Measurements from ENCODE around the gene PPEF2.

Gene PPEF2

DNA sequence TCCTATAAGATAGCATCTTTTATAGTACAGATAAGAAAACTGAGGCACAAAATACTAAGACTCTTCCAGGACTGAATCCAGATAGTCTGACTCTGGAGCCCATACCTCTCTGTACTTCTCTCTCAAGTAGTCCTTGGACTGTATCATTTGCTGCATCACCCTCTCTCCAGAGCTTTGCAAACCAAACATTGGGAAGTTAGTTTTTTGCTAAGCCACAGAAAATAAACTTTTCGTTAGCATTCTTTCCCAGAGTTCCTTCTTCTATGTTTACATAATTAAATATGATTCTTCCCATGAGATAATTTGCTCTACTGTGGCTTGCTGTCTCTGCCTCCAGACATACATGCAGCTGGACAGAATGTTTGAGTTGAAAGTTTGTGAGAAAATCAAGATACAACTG, 22.0 kb downstream of the PPEF2 start:
- DNase-seq (ENCODE audit: low read depth), result no peak
- no peak overlapping the region for H3K4me3 ChIP-seq (ENCODE audit: low read depth, low read length)
- TF ChIP-seq CTCF (IDR thresholded peaks at IDR 0.05; ENCODE audit: insufficient read depth, low read depth, low read length, missing control alignments), result no peak

- no peak overlapping the region for H3K4me3 ChIP-seq (ENCODE audit: low read depth, low read length)
- no peak for DNase-seq (ENCODE audit: low read depth)
- TF ChIP-seq CTCF (IDR thresholded peaks at IDR 0.05; ENCODE audit: insufficient read depth, low read depth, low read length, missing control alignments), result no peak
These were observed 24.0 kb downstream of the PPEF2 start for GRCh38 chr4:75878246-75878756.

DNA sequence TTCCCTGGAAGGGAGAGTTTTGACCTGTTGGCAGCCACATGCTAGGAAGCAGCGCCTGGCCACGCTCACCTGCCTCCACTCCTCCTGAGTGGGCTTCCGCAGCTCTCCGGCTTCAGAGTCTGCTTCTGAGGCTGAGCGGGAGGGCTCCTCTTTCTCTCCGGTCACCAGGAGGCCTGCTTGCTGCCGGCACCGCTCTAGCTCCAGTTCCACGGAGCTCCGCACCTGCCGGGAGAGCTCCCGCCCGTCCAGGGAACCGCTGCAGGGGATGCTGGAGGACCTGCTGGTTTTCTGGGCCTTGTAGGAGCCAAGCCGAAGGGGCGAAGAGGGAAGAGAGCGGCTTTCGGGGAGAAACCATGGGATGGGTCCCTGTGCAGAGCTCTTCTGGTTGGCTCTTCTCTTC, 26.0 kb downstream of the PPEF2 start:
- DNase-seq (ENCODE audit: low read depth), result no peak
- no peak overlapping the region for H3K4me3 ChIP-seq (ENCODE audit: low read depth, low read length)
- no peak for TF ChIP-seq CTCF (IDR thresholded peaks at IDR 0.05; ENCODE audit: insufficient read depth, low read depth, low read length, missing control alignments)

- DNase-seq (ENCODE audit: low read depth), result no peak
- no peak for TF ChIP-seq CTCF (IDR thresholded peaks at IDR 0.05; ENCODE audit: insufficient read depth, low read depth, low read length, missing control alignments)
- no peak overlapping the region for H3K4me3 ChIP-seq (ENCODE audit: low read depth, low read length)
These were observed 33.2 kb downstream of the PPEF2 start for GRCh38 chr4:75869100-75869499.

GRCh38 chr4:75867130-75867529, 35.1 kb downstream of the PPEF2 start:
- no peak overlapping the region for H3K4me3 ChIP-seq (ENCODE audit: low read depth, low read length)
- DNase-seq (ENCODE audit: low read depth), result no peak
- TF ChIP-seq CTCF (IDR thresholded peaks at IDR 0.05; ENCODE audit: insufficient read depth, low read depth, low read length, missing control alignments), result no peak

GRCh38 chr4:75860606-75861005, 41.6 kb downstream of the PPEF2 start:
- TF ChIP-seq CTCF (IDR thresholded peaks at IDR 0.05; ENCODE audit: insufficient read depth, low read depth, low read length, missing control alignments), result no peak

GRCh38 chr4:75858721-75859120, 43.5 kb downstream of the PPEF2 start:
- DNase-seq (ENCODE audit: low read depth), result no peak
- no peak overlapping the region for H3K4me3 ChIP-seq (ENCODE audit: low read depth, low read length)
- TF ChIP-seq CTCF (IDR thresholded peaks at IDR 0.05; ENCODE audit: insufficient read depth, low read depth, low read length, missing control alignments), result no peak

More at GRCh38 chr4:75860606-75861005, 41.6 kb downstream of the PPEF2 start:
- H3K4me3 ChIP-seq (ENCODE audit: low read depth, low read length), result no peak overlapping the region
- no peak for DNase-seq (ENCODE audit: low read depth)
